HepG2 (cell line): Measurements from ENCODE around the gene FAM156A.
"Not testable (repeated sequence)": the region's sequence is repeated elsewhere in the genome, so short reads cannot be mapped to it uniquely, and the experiment has no call there.

Experiments used
- CHD4 ChIP-seq: fragments of 200-600 bp; sonication (generic); IDR thresholded peaks from 2 replicates; pipeline ENCODE4 v1.7.0; 2017; ENCODE audit warnings: mild to moderate bottlenecking, low read length, borderline replicate concordance
- MAFF ChIP-seq: IDR thresholded peaks from 2 replicates; pipeline ENCODE4 v1.6.1; 2011; ENCODE audit warnings: low read depth, low read length, improper control_type of control experiment
- PAX8 ChIP-seq: sonication (generic); formaldehyde crosslinking; IDR thresholded peaks from 2 replicates; pipeline ENCODE4 v1.8.0; 2022; ENCODE audit warnings: mild to moderate bottlenecking, missing genetic modification reagents, borderline replicate concordance
- POLR2A ChIP-seq, 2 experiments: IDR thresholded peaks; 2 replicates each; pipeline ENCODE4 v1.6.1; 2011; ENCODE audit warnings: low read depth in 2 of 2, low read length in 2 of 2, mild to moderate bottlenecking in 1 of 2, moderate library complexity in 1 of 2; ENCODE audit not compliant: insufficient read depth in 1 of 2
- SMARCC2 ChIP-seq: fragments of 450-650 bp; IDR thresholded peaks from 2 replicates; pipeline ENCODE4 v1.6.1; 2017; ENCODE audit warnings: antibody characterized with exemption, mild to moderate bottlenecking
- ZBTB21 ChIP-seq: sonication (generic); formaldehyde crosslinking; IDR thresholded peaks from 2 replicates; pipeline ENCODE4 v1.4.0; 2020; ENCODE audit warnings: missing genetic modification reagents
- TF ChIP-seq, protein P1 (sequence below): sonication (generic); formaldehyde crosslinking; IDR thresholded peaks from 2 replicates; pipeline ENCODE4 v1.4.0; 2020; ENCODE audit warnings: mild to moderate bottlenecking, low read depth, missing genetic modification reagents
- TF ChIP-seq, protein P2 (sequence below): sonication (generic); formaldehyde crosslinking; IDR thresholded peaks from 2 replicates; pipeline ENCODE4 v1.8.0; 2022; ENCODE audit warnings: missing genetic modification reagents, mild to moderate bottlenecking, moderate library complexity, borderline replicate concordance
- TF ChIP-seq, protein P3 (sequence below): sonication (generic); formaldehyde crosslinking; IDR thresholded peaks from 2 replicates; pipeline ENCODE4 v1.4.0; 2020; ENCODE audit warnings: missing genetic modification reagents
- TF ChIP-seq, protein P4 (sequence below): IDR thresholded peaks from 2 replicates; pipeline ENCODE4 v1.6.1; 2012; ENCODE audit warnings: inconsistent platforms
- TF ChIP-seq, protein P5 (sequence below), 2 experiments: IDR thresholded peaks; 2 replicates each; pipeline ENCODE4 v1.6.1; 2011 to 2012; ENCODE audit warnings: low read length in 2 of 2, borderline replicate concordance in 1 of 2, low read depth in 1 of 2, mild to moderate bottlenecking in 1 of 2, moderate library complexity in 1 of 2
- TF ChIP-seq, protein P6 (sequence below): sonication (generic); formaldehyde crosslinking; IDR thresholded peaks from 2 replicates; pipeline ENCODE4 v1.5.0; 2020; ENCODE audit warnings: missing genetic modification reagents
- TF ChIP-seq, protein P7 (sequence below): sonication (generic); formaldehyde crosslinking; IDR thresholded peaks from 2 replicates; pipeline ENCODE4 v1.5.0; 2020; ENCODE audit warnings: mild to moderate bottlenecking, missing genetic modification reagents, moderate library complexity
- TF ChIP-seq, protein P8 (sequence below): IDR thresholded peaks from 2 replicates; pipeline ENCODE4 v1.6.1; 2016; ENCODE audit warnings: missing biosample characterization, missing genetic modification reagents, low read depth

DNA sequence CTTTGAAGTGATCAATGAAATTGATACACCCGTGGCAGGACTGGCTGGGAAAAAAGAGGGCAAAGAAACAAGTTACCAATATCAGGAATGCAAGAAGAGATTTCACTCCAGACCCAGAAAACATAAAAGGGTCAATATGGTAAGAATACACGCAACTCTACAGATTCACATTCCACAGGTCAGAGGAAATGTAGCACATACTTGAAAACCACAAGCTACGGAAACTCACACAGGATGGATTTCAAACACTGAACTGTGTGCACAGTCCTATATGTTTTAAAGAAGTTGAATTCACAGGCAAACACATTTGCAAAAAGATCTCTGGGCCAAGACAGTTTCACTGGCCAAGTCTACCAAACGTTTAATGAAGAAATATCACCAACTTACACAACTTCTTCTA is 9.0 kb downstream of the FAM156A start:
- TF ChIP-seq CHD4; SMARCC2; MAFF; ZBTB21 (CRISPR knock-in tag); PAX8 (CRISPR knock-in tag); POLR2A (IDR thresholded peaks at IDR 0.05; ENCODE audit: insufficient read depth in 1 of 2, low read depth in 2 of 2, low read length in 2 of 2): not testable (repeated sequence)
- TF ChIP-seq, protein P1, sequence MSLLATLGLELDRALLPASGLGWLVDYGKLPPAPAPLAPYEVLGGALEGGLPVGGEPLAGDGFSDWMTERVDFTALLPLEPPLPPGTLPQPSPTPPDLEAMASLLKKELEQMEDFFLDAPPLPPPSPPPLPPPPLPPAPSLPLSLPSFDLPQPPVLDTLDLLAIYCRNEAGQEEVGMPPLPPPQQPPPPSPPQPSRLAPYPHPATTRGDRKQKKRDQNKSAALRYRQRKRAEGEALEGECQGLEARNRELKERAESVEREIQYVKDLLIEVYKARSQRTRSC (CRISPR knock-in tag): not testable (repeated sequence)
- TF ChIP-seq, protein P2, sequence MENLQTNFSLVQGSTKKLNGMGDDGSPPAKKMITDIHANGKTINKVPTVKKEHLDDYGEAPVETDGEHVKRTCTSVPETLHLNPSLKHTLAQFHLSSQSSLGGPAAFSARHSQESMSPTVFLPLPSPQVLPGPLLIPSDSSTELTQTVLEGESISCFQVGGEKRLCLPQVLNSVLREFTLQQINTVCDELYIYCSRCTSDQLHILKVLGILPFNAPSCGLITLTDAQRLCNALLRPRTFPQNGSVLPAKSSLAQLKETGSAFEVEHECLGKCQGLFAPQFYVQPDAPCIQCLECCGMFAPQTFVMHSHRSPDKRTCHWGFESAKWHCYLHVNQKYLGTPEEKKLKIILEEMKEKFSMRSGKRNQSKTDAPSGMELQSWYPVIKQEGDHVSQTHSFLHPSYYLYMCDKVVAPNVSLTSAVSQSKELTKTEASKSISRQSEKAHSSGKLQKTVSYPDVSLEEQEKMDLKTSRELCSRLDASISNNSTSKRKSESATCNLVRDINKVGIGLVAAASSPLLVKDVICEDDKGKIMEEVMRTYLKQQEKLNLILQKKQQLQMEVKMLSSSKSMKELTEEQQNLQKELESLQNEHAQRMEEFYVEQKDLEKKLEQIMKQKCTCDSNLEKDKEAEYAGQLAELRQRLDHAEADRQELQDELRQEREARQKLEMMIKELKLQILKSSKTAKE: not testable (repeated sequence)
- TF ChIP-seq, protein P3, sequence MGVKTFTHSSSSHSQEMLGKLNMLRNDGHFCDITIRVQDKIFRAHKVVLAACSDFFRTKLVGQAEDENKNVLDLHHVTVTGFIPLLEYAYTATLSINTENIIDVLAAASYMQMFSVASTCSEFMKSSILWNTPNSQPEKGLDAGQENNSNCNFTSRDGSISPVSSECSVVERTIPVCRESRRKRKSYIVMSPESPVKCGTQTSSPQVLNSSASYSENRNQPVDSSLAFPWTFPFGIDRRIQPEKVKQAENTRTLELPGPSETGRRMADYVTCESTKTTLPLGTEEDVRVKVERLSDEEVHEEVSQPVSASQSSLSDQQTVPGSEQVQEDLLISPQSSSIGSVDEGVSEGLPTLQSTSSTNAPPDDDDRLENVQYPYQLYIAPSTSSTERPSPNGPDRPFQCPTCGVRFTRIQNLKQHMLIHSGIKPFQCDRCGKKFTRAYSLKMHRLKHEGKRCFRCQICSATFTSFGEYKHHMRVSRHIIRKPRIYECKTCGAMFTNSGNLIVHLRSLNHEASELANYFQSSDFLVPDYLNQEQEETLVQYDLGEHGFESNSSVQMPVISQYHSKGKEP (CRISPR knock-in tag): not testable (repeated sequence)
- TF ChIP-seq, protein P4, sequence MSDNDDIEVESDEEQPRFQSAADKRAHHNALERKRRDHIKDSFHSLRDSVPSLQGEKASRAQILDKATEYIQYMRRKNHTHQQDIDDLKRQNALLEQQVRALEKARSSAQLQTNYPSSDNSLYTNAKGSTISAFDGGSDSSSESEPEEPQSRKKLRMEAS: not testable (repeated sequence)
- TF ChIP-seq, protein P5, sequence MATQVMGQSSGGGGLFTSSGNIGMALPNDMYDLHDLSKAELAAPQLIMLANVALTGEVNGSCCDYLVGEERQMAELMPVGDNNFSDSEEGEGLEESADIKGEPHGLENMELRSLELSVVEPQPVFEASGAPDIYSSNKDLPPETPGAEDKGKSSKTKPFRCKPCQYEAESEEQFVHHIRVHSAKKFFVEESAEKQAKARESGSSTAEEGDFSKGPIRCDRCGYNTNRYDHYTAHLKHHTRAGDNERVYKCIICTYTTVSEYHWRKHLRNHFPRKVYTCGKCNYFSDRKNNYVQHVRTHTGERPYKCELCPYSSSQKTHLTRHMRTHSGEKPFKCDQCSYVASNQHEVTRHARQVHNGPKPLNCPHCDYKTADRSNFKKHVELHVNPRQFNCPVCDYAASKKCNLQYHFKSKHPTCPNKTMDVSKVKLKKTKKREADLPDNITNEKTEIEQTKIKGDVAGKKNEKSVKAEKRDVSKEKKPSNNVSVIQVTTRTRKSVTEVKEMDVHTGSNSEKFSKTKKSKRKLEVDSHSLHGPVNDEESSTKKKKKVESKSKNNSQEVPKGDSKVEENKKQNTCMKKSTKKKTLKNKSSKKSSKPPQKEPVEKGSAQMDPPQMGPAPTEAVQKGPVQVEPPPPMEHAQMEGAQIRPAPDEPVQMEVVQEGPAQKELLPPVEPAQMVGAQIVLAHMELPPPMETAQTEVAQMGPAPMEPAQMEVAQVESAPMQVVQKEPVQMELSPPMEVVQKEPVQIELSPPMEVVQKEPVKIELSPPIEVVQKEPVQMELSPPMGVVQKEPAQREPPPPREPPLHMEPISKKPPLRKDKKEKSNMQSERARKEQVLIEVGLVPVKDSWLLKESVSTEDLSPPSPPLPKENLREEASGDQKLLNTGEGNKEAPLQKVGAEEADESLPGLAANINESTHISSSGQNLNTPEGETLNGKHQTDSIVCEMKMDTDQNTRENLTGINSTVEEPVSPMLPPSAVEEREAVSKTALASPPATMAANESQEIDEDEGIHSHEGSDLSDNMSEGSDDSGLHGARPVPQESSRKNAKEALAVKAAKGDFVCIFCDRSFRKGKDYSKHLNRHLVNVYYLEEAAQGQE (IDR thresholded peaks at IDR 0.05; ENCODE audit: borderline replicate concordance in 1 of 2, low read depth in 1 of 2, low read length in 2 of 2): not testable (repeated sequence)
- TF ChIP-seq, protein P6, sequence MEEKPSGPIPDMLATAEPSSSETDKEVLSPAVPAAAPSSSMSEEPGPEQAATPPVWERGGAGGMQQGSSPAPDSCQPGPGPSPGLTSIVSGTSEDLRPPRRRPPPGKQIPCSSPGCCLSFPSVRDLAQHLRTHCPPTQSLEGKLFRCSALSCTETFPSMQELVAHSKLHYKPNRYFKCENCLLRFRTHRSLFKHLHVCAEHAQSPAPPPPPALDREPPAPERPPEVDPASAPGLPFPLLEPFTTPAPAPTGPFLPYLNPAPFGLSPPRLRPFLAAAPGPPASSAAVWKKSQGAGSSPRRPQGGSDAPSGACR (CRISPR knock-in tag): not testable (repeated sequence)
- TF ChIP-seq, protein P7, sequence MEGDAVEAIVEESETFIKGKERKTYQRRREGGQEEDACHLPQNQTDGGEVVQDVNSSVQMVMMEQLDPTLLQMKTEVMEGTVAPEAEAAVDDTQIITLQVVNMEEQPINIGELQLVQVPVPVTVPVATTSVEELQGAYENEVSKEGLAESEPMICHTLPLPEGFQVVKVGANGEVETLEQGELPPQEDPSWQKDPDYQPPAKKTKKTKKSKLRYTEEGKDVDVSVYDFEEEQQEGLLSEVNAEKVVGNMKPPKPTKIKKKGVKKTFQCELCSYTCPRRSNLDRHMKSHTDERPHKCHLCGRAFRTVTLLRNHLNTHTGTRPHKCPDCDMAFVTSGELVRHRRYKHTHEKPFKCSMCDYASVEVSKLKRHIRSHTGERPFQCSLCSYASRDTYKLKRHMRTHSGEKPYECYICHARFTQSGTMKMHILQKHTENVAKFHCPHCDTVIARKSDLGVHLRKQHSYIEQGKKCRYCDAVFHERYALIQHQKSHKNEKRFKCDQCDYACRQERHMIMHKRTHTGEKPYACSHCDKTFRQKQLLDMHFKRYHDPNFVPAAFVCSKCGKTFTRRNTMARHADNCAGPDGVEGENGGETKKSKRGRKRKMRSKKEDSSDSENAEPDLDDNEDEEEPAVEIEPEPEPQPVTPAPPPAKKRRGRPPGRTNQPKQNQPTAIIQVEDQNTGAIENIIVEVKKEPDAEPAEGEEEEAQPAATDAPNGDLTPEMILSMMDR (CRISPR knock-in tag): not testable (repeated sequence)
- TF ChIP-seq, protein P8, sequence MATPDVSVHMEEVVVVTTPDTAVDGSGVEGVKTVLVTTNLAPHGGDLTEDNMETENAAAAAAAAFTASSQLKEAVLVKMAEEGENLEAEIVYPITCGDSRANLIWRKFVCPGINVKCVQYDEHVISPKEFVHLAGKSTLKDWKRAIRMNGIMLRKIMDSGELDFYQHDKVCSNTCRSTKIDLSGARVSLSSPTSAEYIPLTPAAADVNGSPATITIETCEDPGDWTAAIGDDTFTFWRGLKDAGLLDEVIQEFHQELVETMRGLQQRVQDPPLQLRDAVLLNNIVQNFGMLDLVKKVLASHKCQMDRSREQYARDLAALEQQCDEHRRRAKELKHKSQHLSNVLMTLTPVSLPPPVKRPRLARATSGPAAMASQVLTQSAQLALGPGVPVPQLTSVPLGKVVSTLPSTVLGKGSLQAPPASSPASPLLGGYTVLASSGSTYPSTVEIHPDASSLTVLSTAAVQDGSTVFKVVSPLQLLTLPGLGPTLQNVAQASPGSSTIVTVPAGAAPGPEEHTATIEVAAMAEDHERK: not testable (repeated sequence)
